Tibial nerve (tissue), 4 donors: Measurements from ENCODE around the gene BHLHE40.

Experiments used
- CTCF ChIP-seq, 5 experiments: fragments of 200-600 bp in 3 of 5; fragments of 450-650 bp in 2 of 5; sonication (generic) in 3 of 5; IDR thresholded peaks; one replicate each; pipeline ENCODE4 v1.5.1; 2016 to 2019; ENCODE audit warnings: antibody characterized with exemption in 5 of 5, mild to moderate bottlenecking in 3 of 5, moderate library complexity in 2 of 5
- EP300 ChIP-seq, 2 donors: sonication (generic); formaldehyde crosslinking; IDR thresholded peaks; one replicate each; pipeline ENCODE4 v1.6.1; 2017; ENCODE audit warnings: antibody characterized with exemption in 2 of 2, mild to moderate bottlenecking in 1 of 2

GRCh38 chr3:4950948-4951347 is 28.3 kb upstream of the BHLHE40 start:
- TF ChIP-seq EP300 (IDR thresholded peaks at IDR 0.05) (no peak), CTCF (IDR thresholded peaks at IDR 0.05) (no peak)
